K562 (cell line): ENCODE data around the gene AMZ1. TPM values are rescaled to one million over a fixed set of nuclear protein-coding genes. Genes with fewer than 3 reads are reported as not detected.

ENCODE experiments used
- MCM7 ChIP-seq, 2 experiments: fragments of 450-650 bp; IDR thresholded peaks; 2 replicates each; pipeline ENCODE4 v1.6.1; 2016 to 2018
- NFRKB ChIP-seq: fragments of 450-650 bp; IDR thresholded peaks from 2 replicates; pipeline ENCODE4 v1.6.1; 2016; ENCODE audit warnings: low read depth
- SP1 ChIP-seq: sonication (generic); formaldehyde crosslinking; IDR thresholded peaks from 2 replicates; pipeline ENCODE4 v1.8.1; 2022; ENCODE audit warnings: mild to moderate bottlenecking, missing genetic modification reagents
- TCF7L2 ChIP-seq: fragments of 150-350 bp; IDR thresholded peaks from 2 replicates; pipeline ENCODE4 v1.6.1; 2016; ENCODE audit warnings: low read depth, mild to moderate bottlenecking, low read length, moderate library complexity
- TEAD4 ChIP-seq, 2 experiments: sonication (generic) in 1 of 2; formaldehyde crosslinking in 1 of 2; IDR thresholded peaks; 2 replicates each; pipeline versions ENCODE4 v1.6.1 to v1.8.0; 2012 to 2022; ENCODE audit warnings: borderline replicate concordance in 1 of 2, inconsistent platforms in 1 of 2, low read length in 1 of 2, mild to moderate bottlenecking in 1 of 2, missing genetic modification reagents in 1 of 2
- ZNF165 ChIP-seq: fragments of 250-450 bp; sonication (Bioruptor Pico); IDR thresholded peaks from 2 replicates; pipeline ENCODE4 v1.4.0; 2020; ENCODE audit warnings: borderline replicate concordance
- ZNF232 ChIP-seq: sonication (generic); formaldehyde crosslinking; IDR thresholded peaks from 2 replicates; pipeline ENCODE4 v1.8.0; 2022; ENCODE audit warnings: mild to moderate bottlenecking, missing genetic modification reagents
- polyA plus RNA-seq, 8 experiments: library from polyadenylated mRNA; depleted of rRNA in 4 of 8; stranded (reverse) in 5 of 8; unstranded in 3 of 8; fragments of >200 nt; fragmentation: Nextera tagmentation in 2 of 8; fragmentation: Illumina TruSeq in 1 of 8; extraction: Ambion mirVana in 2 of 8; extraction: Trizol in 1 of 8; gene quantifications; 2 replicates each; pipeline versions ENCODE4 v1.2.1 to v1.2.3, GENCODE V29; 2011 to 2014; ENCODE audit warnings: inconsistent platforms in 1 of 8, missing spikeins in 1 of 8
- total RNA-seq, 7 experiments: library from RNA; depleted of rRNA in 6 of 7; stranded (reverse); fragments of >200 nt in 6 of 7; fragmentation: Illumina TruSeq in 2 of 7; extraction: Trizol in 2 of 7; gene quantifications; 2 replicates each; pipeline versions ENCODE4 v1.2.1 to v1.2.3, GENCODE V29; 2011 to 2021; ENCODE audit warnings: low replicate concordance in 1 of 7
- TF ChIP-seq, protein P1 (sequence below), 2 experiments: IDR thresholded peaks; 2 replicates each; pipeline ENCODE4 v1.6.1; 2012; ENCODE audit warnings: improper control_type of control experiment in 2 of 2, low read depth in 2 of 2, low read length in 2 of 2, borderline replicate concordance in 1 of 2

AMZ1 gene
- total and polyA plus RNA-seq, 9 of the 15 experiments (the other 6 are each of a cell fraction or from before 2014, with no cell fraction given): not detected

DNA sequence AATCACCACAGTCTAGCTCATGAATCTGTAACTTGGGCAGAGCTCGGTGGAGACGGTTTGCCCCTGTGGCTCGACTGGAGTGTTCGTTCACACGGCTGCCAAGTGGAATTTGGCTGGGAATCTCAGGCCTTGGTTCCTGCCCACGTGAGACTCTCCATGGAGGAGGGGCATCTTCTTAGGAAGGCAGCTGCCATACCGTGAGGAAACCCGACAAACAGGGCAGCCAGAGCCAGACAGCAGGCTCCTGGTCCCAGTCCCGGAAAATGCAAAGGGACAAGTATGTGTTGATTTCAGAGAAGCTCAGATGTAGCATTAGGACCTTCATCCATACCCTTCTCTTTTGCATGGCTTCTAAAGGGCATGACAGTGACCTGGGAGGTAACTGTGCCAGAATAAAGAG, 26.6 kb downstream of the AMZ1 start (continued):
- TF ChIP-seq TEAD4 (IDR thresholded peaks at IDR 0.05; ENCODE audit: low read length) (no peak), TEAD4 (CRISPR knock-in tag; IDR thresholded peaks at IDR 0.05; ENCODE audit: borderline replicate concordance) (no peak), ZNF232 (no peak), TCF7L2 (no peak), NFRKB (no peak), ZNF165 (CRISPR knock-in tag) (no peak), SP1 (CRISPR knock-in tag) (no peak), MCM7 (IDR thresholded peaks at IDR 0.05) (no peak)
- TF ChIP-seq, protein P1, sequence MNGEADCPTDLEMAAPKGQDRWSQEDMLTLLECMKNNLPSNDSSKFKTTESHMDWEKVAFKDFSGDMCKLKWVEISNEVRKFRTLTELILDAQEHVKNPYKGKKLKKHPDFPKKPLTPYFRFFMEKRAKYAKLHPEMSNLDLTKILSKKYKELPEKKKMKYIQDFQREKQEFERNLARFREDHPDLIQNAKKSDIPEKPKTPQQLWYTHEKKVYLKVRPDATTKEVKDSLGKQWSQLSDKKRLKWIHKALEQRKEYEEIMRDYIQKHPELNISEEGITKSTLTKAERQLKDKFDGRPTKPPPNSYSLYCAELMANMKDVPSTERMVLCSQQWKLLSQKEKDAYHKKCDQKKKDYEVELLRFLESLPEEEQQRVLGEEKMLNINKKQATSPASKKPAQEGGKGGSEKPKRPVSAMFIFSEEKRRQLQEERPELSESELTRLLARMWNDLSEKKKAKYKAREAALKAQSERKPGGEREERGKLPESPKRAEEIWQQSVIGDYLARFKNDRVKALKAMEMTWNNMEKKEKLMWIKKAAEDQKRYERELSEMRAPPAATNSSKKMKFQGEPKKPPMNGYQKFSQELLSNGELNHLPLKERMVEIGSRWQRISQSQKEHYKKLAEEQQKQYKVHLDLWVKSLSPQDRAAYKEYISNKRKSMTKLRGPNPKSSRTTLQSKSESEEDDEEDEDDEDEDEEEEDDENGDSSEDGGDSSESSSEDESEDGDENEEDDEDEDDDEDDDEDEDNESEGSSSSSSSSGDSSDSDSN (IDR thresholded peaks at IDR 0.05; ENCODE audit: borderline replicate concordance in 1 of 2, low read depth in 2 of 2, low read length in 2 of 2): no peak
